Gastroesophageal sphincter (tissue), 4 donors: Measurements from ENCODE around the gene GPX5. TPM values are rescaled to one million over a fixed set of nuclear protein-coding genes. Genes with fewer than 3 reads are reported as not detected.
"Not testable (repeated sequence)": the region's sequence is repeated elsewhere in the genome, so short reads cannot be mapped to it uniquely, and the experiment has no call there.

Source experiments
- ATAC-seq: fragments of 150-250 bp; one replicate; pipeline ENCODE4 v1.9.1; 2016; ENCODE audit warnings: mild to moderate bottlenecking, moderate library complexity
- H3K27ac ChIP-seq, 4 donors: fragments of 200-600 bp; sonication (generic) in 3 of 4; 1 replicate in 3 of 4; 2 replicates in 1 of 4; pipeline ENCODE4 v1.5.1; 2016 to 2019
- H3K27me3 ChIP-seq: fragments of 200-600 bp; sonication (generic); one replicate; pipeline ENCODE4 v1.5.1; 2019
- H3K36me3 ChIP-seq, 2 donors: fragments of 200-600 bp; sonication (generic); one replicate each; pipeline ENCODE4 v1.5.1; 2019; ENCODE audit warnings: control low read depth in 1 of 2
- H3K4me1 ChIP-seq, 3 donors: fragments of 200-600 bp; sonication (generic); 1 replicate in 2 of 3; 2 replicates in 1 of 3; pipeline ENCODE4 v1.5.1; 2016 to 2019; ENCODE audit warnings: control low read depth in 2 of 3
- H3K4me3 ChIP-seq, 2 donors: fragments of 200-600 bp; sonication (generic); one replicate each; pipeline ENCODE4 v1.5.1; 2019; ENCODE audit warnings: mild to moderate bottlenecking in 1 of 2, moderate library complexity in 1 of 2
- H3K9me3 ChIP-seq, 3 donors: fragments of 200-600 bp; sonication (generic); one replicate each; pipeline ENCODE4 v1.5.1; 2017 to 2019; ENCODE audit warnings: control low read depth in 2 of 3
- EP300 ChIP-seq: sonication (generic); formaldehyde crosslinking; IDR thresholded peaks from one replicate; pipeline ENCODE4 v1.6.1; 2017; ENCODE audit warnings: antibody characterized with exemption, mild to moderate bottlenecking
- POLR2A ChIP-seq, 2 donors: fragments of 450-650 bp; IDR thresholded peaks; one replicate each; pipeline ENCODE4 v1.6.1; 2017; ENCODE audit warnings: antibody characterized with exemption in 2 of 2, mild to moderate bottlenecking in 2 of 2, moderate library complexity in 1 of 2
- POLR2AphosphoS5 ChIP-seq: sonication (generic); formaldehyde crosslinking; IDR thresholded peaks from one replicate; pipeline ENCODE4 v1.6.1; 2017; ENCODE audit warnings: antibody characterized with exemption
- WGBS, 2 donors: methylation state at CpG; one replicate each; pipeline ENCODE4 v1.1.5; 2018; ENCODE audit warnings: low coverage in 1 of 2; 5-methylcytosine and 5-hydroxymethylcytosine counted together
- total RNA-seq, 4 donors: library from RNA; depleted of rRNA; stranded (reverse); fragments of >200 nt; gene quantifications; one replicate each; pipeline ENCODE4 v1.1.0, GENCODE V29; 2016
- TF ChIP-seq, protein P1 (sequence below), 4 experiments: fragments of 200-600 bp in 2 of 4; fragments of 450-650 bp in 2 of 4; sonication (generic) in 1 of 4; IDR thresholded peaks; one replicate each; pipeline ENCODE4 v1.5.1; 2017 to 2019; ENCODE audit warnings: antibody characterized with exemption in 4 of 4, mild to moderate bottlenecking in 2 of 4, moderate library complexity in 2 of 4

GPX5 gene
- total RNA-seq, 4 donors from 2014 or later: not detected

DNA sequence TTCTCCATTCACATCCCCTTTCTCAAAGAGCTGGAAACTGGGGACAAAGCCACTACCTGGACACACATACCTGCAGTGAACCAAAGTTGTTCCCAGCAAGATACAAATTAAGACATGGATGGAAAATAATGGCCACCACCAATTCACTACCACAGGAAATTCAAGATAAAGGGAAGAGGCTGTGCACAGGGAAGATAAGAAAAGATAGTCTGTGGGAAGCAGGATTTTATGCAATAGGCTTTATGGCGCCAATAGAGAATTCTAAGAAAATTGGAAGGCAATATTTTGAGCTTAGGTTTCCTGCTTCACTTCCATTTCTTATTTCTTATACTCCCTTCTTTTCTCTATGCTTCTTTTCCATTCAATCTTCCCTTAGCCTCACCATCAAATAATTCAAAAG lies 19.9 kb upstream of the GPX5 start:
- WGBS, 2 donors: 88 to 100% methylated on average over 1 of the region's 1 CpG
- Histone ChIP-seq H3K4me1 (no peaks in the 10 kb centered on the region), H3K9me3 (no peaks in the 10 kb centered on the region), H3K27me3 (peaks cover 11% of the 10 kb centered on the region), H3K27ac (no peak overlapping the region), H3K4me3 (no peak overlapping the region), H3K36me3 (no peaks in the 10 kb centered on the region)
- ATAC-seq: no peak
- TF ChIP-seq, protein P1, sequence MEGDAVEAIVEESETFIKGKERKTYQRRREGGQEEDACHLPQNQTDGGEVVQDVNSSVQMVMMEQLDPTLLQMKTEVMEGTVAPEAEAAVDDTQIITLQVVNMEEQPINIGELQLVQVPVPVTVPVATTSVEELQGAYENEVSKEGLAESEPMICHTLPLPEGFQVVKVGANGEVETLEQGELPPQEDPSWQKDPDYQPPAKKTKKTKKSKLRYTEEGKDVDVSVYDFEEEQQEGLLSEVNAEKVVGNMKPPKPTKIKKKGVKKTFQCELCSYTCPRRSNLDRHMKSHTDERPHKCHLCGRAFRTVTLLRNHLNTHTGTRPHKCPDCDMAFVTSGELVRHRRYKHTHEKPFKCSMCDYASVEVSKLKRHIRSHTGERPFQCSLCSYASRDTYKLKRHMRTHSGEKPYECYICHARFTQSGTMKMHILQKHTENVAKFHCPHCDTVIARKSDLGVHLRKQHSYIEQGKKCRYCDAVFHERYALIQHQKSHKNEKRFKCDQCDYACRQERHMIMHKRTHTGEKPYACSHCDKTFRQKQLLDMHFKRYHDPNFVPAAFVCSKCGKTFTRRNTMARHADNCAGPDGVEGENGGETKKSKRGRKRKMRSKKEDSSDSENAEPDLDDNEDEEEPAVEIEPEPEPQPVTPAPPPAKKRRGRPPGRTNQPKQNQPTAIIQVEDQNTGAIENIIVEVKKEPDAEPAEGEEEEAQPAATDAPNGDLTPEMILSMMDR (IDR thresholded peaks at IDR 0.05): no peak
- no peak for TF ChIP-seq EP300
- TF ChIP-seq POLR2A (IDR thresholded peaks at IDR 0.05): no peak
- TF ChIP-seq POLR2AphosphoS5: no peak

DNA sequence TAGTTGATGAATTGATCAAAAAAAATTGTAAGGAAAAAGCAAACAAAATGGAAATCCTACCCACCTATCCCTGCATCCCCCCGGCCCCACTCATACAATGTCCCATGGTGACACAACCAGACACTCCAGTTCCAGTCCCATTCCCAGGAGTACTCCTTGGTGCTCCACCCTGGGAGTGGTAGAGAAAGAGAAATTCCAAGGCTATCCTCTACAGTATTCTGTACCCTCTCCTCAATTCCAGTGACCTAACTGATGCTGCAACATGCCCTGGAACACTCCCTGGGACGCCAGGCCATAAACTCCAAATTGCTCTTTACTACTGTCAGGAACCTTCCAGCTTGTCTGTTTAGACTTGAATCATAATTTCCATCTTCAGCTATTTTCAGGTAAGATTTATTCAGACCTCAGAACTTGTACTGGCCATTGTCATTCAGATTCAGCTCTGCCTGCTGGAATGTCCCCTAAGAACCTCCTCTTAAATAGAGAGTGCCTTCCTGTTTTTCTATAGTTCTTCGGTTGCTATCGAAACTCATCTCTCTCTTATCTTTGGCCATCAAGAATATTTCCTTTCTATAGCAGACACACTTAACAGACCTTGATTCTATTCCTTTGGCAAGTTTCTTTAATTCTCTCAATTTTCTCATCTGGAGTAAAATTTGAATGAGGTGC lies 18.7 kb upstream of the GPX5 start:
- no peak for TF ChIP-seq POLR2A (IDR thresholded peaks at IDR 0.05)
- H3K27ac ChIP-seq: no peak overlapping the region
- peaks cover 11% of the 10 kb centered on the region for H3K27me3 ChIP-seq
- H3K4me3 ChIP-seq: no peak overlapping the region
- no peak for ATAC-seq
- no peaks in the 10 kb centered on the region for H3K36me3 ChIP-seq
- WGBS, 2 donors: 57 to 74% methylated on average over 3 to 4 of the region's 4 CpGs
- no peaks in the 10 kb centered on the region for H3K4me1 ChIP-seq
- peaks cover 0 to 7% (median 0%) of the 10 kb centered on the region in 3 donors for H3K9me3 ChIP-seq

DNA sequence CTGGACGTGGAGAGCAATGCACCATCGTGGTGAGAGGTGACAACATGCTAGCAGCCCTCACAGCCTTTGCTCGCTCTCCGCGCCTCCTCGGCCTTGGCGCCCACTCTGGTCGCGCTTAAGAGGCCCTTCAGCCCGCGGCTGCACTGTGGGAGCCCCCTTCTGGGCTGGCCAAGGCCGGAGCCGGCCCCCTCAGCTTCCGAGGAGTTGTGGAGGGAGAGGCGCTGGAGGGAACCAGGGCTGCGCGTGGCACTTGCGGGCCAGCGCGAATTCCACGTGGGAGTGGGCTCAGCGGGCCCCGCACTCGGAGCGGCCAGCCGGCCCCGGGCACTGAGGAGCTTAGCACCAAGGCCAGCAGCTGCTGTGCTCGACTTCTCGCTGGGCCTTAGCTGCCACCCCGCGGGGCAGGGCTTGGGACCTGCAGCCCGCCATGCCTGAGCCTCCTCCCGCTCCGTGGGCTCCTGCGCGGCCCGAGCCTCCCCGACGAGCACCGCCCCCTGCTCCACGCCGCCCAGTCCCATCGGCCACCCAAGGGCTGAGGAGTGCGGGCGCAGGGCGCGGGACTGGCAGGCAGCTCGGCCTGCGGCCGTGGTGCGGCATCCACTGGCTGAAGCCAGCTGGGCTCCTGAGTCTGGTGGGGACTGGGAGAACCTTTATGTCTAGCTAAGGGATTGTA lies 13.9 kb upstream of the GPX5 start:
- peaks cover 0 to 8% (median 0%) of the 10 kb centered on the region in 3 donors for H3K9me3 ChIP-seq
- peaks cover 18% of the 10 kb centered on the region for H3K27me3 ChIP-seq
- ATAC-seq: no peak
- H3K4me1 ChIP-seq: no peaks in the 10 kb centered on the region
- H3K27ac ChIP-seq: no peak overlapping the region
- no peak overlapping the region for H3K4me3 ChIP-seq
- H3K36me3 ChIP-seq: no peaks in the 10 kb centered on the region
- TF ChIP-seq, protein P1 (IDR thresholded peaks at IDR 0.05): no peak
- TF ChIP-seq POLR2AphosphoS5 (no peak), EP300 (no peak), POLR2A (IDR thresholded peaks at IDR 0.05) (no peak)
- WGBS, 2 donors: no CpG with 5 or more reads among the region's 51 CpGs

DNA sequence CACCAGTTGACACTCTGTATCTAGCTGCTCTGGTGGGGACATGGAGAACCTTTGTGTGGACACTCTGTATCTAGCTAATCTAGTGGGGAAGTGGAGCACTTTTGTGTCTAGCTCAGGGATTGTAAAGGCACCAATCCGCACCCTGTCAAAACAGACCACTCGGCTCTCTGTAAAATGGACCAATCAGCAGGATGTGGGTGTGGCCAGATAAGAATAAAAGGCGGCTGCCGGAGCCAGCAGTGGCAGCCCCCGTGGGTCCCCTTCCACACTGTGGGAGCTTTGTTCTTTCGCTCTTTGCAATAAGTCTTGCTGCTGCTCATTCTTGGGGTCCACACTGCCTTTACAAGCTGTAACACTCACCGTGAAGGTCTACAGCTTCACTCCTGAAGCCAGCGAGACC lies 13.3 kb upstream of the GPX5 start:
- H3K27ac ChIP-seq, H3K4me3 ChIP-seq, ATAC-seq, H3K9me3 ChIP-seq, H3K4me1 ChIP-seq, H3K36me3 ChIP-seq: not testable (repeated sequence)
- H3K27me3 ChIP-seq: peaks cover 17% of the 10 kb centered on the region
- 75 to 90% methylated on average over 2 to 3 of the region's 8 CpGs for WGBS, 2 donors

- Histone ChIP-seq H3K4me1 (no peaks in the 10 kb centered on the region), H3K36me3 (no peaks in the 10 kb centered on the region), H3K9me3 (peaks cover 0 to 8% (median 0%) of the 10 kb centered on the region in 3 donors), H3K27ac (no peak within 1 kb of the TSS), H3K27me3 (peaks cover 27% of the 10 kb centered on the region), H3K4me3 (no peak within 1 kb of the TSS)
- TF ChIP-seq POLR2A (IDR thresholded peaks at IDR 0.05): no peak
- TF ChIP-seq EP300: no peak
- no peak for TF ChIP-seq POLR2AphosphoS5
- ATAC-seq: no peak
- 24 to 56% methylated on average over 3 to 4 of the region's 4 CpGs for WGBS, 2 donors
Observed at GRCh38 chr6:28515676-28516075, 10.0 kb upstream of the GPX5 start, which contains the start of gene GPX6. Gene GPX6 (minus strand): TSS chr6:28515793. CDS start chr6:28515743, 50 bp downstream.

DNA sequence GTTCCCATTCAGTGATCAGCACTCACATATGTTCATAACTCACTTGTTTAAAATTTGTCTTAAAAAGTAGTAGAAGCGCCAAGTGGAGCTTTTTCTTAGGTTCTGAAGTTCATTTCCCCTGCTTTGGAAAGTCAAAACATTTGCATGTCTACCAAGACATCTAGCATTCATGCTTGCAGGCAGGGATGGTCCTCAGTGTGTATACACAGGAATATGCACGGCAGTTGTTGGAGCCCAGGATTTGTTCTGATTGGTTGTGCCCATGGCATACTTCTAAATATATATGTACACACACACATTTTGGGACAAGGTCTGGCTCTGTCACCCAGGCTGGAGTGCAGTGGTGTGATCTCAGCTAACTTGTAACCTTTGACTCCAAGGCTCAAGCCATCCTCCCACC lies 7.7 kb upstream of the GPX5 start:
- WGBS, 2 donors: 45 to 69% methylated on average over 1 to 2 of the region's 2 CpGs
- H3K9me3 ChIP-seq: no peaks in the 10 kb centered on the region
- no peak for ATAC-seq
- no peak overlapping the region for H3K4me3 ChIP-seq
- peaks cover 33% of the 10 kb centered on the region for H3K27me3 ChIP-seq
- no peak overlapping the region for H3K27ac ChIP-seq
- no peaks in the 10 kb centered on the region for H3K36me3 ChIP-seq
- TF ChIP-seq, protein P1 (IDR thresholded peaks at IDR 0.05): no peak
- no peak for TF ChIP-seq POLR2AphosphoS5
- TF ChIP-seq POLR2A (IDR thresholded peaks at IDR 0.05): no peak
- no peak for TF ChIP-seq EP300
- no peaks in the 10 kb centered on the region for H3K4me1 ChIP-seq
